ENCODE measurements around the gene SCN1B.

Gene SCN1B

GRCh38 chr19:35089554-35089953 lies 59.3 kb downstream of the SCN1B start:
- Histone ChIP-seq H3K79me1 (ENCODE audit: low read depth, low read length) (peaks cover 3% of the 10 kb centered on the region), H3K36me3 (replicated peaks in 1 of 2; ENCODE audit: control insufficient read depth in 2 of 2, insufficient read depth in 2 of 2, low read length in 2 of 2) (no peaks in the 10 kb centered on the region), H3K4me2 (ENCODE audit: insufficient read depth, low read length, poor library complexity, severe bottlenecking) (no peak overlapping the region), H2AK5ac (ENCODE audit: low read depth, low read length) (no peak overlapping the region), H3K18ac (ENCODE audit: low read length) (no peak overlapping the region), H3K4me3 (ENCODE audit: low read length in 2 of 2) (no peak overlapping the region), H2BK15ac (ENCODE audit: low read length) (no peak overlapping the region), H3K9me3 (replicated peaks in 1 of 2; ENCODE audit: control insufficient read depth in 2 of 2, insufficient read depth in 1 of 2, low read depth in 1 of 2, low read length in 2 of 2) (no peaks in the 10 kb centered on the region), H4K91ac (ENCODE audit: low read depth, low read length, poor library complexity) (no peak overlapping the region), H2BK5ac (ENCODE audit: low read length) (no peak overlapping the region), H2BK12ac (ENCODE audit: low read length) (no peak overlapping the region), H3K27me3 (ENCODE audit: control insufficient read depth in 3 of 3, insufficient read depth in 3 of 3, low read depth in 1 of 3, low read length in 3 of 3) (peaks cover 0 to 16% (median 6%) of the 10 kb centered on the region in 3 experiments), H3K4ac (ENCODE audit: low read length) (no peak overlapping the region), H3K27ac (replicated peaks; ENCODE audit: low read length) (no peak overlapping the region), H2BK120ac (ENCODE audit: low read depth, low read length) (no peak overlapping the region), H3K4me1 (ENCODE audit: control insufficient read depth in 2 of 2, insufficient read depth in 1 of 2, low read depth in 1 of 2, low read length in 2 of 2) (peaks cover 0 to 3% of the 10 kb centered on the region in 2 donors), H4K8ac (ENCODE audit: low read depth, low read length) (no peak overlapping the region), H3K23ac (ENCODE audit: low read depth, low read length, poor library complexity) (no peak overlapping the region), H2AFZ (ENCODE audit: low read length) (no peak overlapping the region), H3K14ac (ENCODE audit: low read length) (no peak overlapping the region), H3K9ac (ENCODE audit: low read depth, low read length, poor library complexity) (no peak overlapping the region)
- no CpG with 5 or more reads among the region's 8 CpGs for WGBS, 2 donors (ENCODE audit: extremely low coverage in 2 of 2, insufficient read length in 2 of 2, insufficient replicate concordance in 1 of 2)
- no peak for DNase-seq (ENCODE audit: low spot score)
